ENCODE measurements around the gene CFDP1.

Gene CFDP1

GRCh38 chr16:75250809-75251279 lies 182.5 kb downstream of the CFDP1 start:
- peak; percentile 43 for DNase-seq (ENCODE audit: low spot score)

- DNase-seq (ENCODE audit: low spot score), result no peak
Measured at GRCh38 chr16:75250089-75250808, 183.1 kb downstream of the CFDP1 start.

GRCh38 chr16:75249441-75249840 lies 183.9 kb downstream of the CFDP1 start:
- DNase-seq (ENCODE audit: low spot score), result no peak

- DNase-seq (ENCODE audit: low spot score), result no peak
Measured at GRCh38 chr16:75248536-75249380, 184.5 kb downstream of the CFDP1 start.

GRCh38 chr16:75248142-75248535 lies 185.2 kb downstream of the CFDP1 start:
- DNase-seq (ENCODE audit: low spot score), result no peak

- DNase-seq (ENCODE audit: low spot score), result no peak
Measured at GRCh38 chr16:75247249-75247648, 186.1 kb downstream of the CFDP1 start.

GRCh38 chr16:75246504-75247205 lies 186.6 kb downstream of the CFDP1 start:
- DNase-seq (ENCODE audit: low spot score), result no peak

GRCh38 chr16:75244844-75245758 lies 188.2 kb downstream of the CFDP1 start:
- DNase-seq (ENCODE audit: low spot score), result no peak

GRCh38 chr16:75244225-75244809 lies 189.0 kb downstream of the CFDP1 start:
- no peak for DNase-seq (ENCODE audit: low spot score)
